A549 (cell line): ENCODE measurements around the gene LXN.

Experiments
- FOSL2 ChIP-seq, 2 experiments: fragments of 450-650 bp in 1 of 2; fragments of >200 bp in 1 of 2; sonication (Bioruptor Twin) in 1 of 2; formaldehyde crosslinking; IDR thresholded peaks; 2 replicates each; pipeline versions ENCODE4 v1.5.0 to v1.6.1; 2016 to 2020; ENCODE audit warnings: mild to moderate bottlenecking in 1 of 2, moderate library complexity in 1 of 2
- POLR2A ChIP-seq: IDR thresholded peaks from 2 replicates; pipeline ENCODE4 v1.6.1; 2012; ENCODE audit warnings: mild to moderate bottlenecking, low read length
- RFX5 ChIP-seq: fragments of 450-650 bp; IDR thresholded peaks from 2 replicates; pipeline ENCODE4 v1.7.1; 2014; ENCODE audit warnings: antibody characterized with exemption, mild to moderate bottlenecking, moderate library complexity

DNA sequence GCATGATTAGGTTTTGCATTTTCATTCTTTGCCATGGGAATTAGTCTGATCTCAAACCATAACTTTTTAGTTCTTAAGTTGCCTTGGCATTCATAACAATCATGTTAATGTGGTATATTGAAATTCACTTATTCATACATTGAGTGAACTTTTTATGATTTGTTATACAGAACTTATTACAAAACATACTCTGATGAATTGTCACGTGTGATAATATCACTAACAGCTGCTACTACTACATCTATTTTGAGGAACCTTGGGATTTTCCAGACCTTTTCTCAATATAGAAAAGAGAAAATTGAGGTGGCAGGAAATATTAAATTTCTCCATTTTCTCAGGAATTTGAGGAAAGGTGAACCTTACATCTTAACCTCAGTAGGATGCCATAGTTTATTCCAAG is 9.2 kb downstream of the LXN start:
- TF ChIP-seq RFX5 (no peak), POLR2A (no peak), FOSL2 (IDR thresholded peaks at IDR 0.05) (no peak), FOSL2 (CRISPR knock-in tag; IDR thresholded peaks at IDR 0.05) (no peak)
